Skeletal muscle tissue (tissue), 4 donors: ENCODE data around the gene CEP131. TPM values are rescaled to one million over a fixed set of nuclear protein-coding genes. Genes with fewer than 3 reads are reported as not detected.
A peak's percentile ranks its signal among the peaks of the same experiment; 100 is the strongest.

Source experiments
- H3K27ac ChIP-seq: one replicate; pipeline ENCODE4 v1.7.0; 2013; ENCODE audit warnings: mild to moderate bottlenecking, low read depth, low read length, inconsistent platforms
- H3K27me3 ChIP-seq, 3 donors: one replicate each; pipeline ENCODE4 v1.7.0; 2013; ENCODE audit warnings: low read length in 3 of 3; ENCODE audit not compliant: control insufficient read depth in 3 of 3, insufficient read depth in 3 of 3
- H3K36me3 ChIP-seq, 3 donors: one replicate each; pipeline ENCODE4 v1.7.0; 2013; ENCODE audit warnings: low read length in 3 of 3; ENCODE audit not compliant: control insufficient read depth in 3 of 3, insufficient read depth in 3 of 3
- H3K4me1 ChIP-seq, 3 donors: one replicate each; pipeline ENCODE4 v1.7.0; 2013; ENCODE audit warnings: low read length in 3 of 3, mild to moderate bottlenecking in 3 of 3; ENCODE audit not compliant: control insufficient read depth in 3 of 3, insufficient read depth in 3 of 3
- H3K4me3 ChIP-seq, 3 donors: one replicate each; pipeline ENCODE4 v1.7.0; 2013; ENCODE audit warnings: low read length in 3 of 3
- H3K9ac ChIP-seq, 3 donors: one replicate each; pipeline ENCODE4 v1.7.0; 2013; ENCODE audit warnings: low read length in 3 of 3, mild to moderate bottlenecking in 3 of 3, moderate library complexity in 2 of 3, low read depth in 1 of 3
- H3K9me3 ChIP-seq, 3 donors: one replicate each; pipeline ENCODE4 v1.7.0; 2013; ENCODE audit warnings: low read length in 3 of 3; ENCODE audit not compliant: control insufficient read depth in 3 of 3
- total RNA-seq: library from RNA; depleted of rRNA; stranded (reverse); fragments of >200 nt; gene quantifications from one replicate; pipeline ENCODE4 v1.2.3, GENCODE V29; 2014
- donor health status: Osteomylitis.

CEP131 gene
- total RNA-seq, 1 donor from 2014 or later, result 10.4 TPM

- Histone ChIP-seq H3K9ac (no peak overlapping the region), H3K9me3 (no peaks in the 10 kb centered on the region), H3K4me1 (peaks cover 5 to 6% (median 5%) of the 10 kb centered on the region in 3 donors), H3K4me3 (no peak overlapping the region), H3K27me3 (peaks cover 0 to 6% (median under 1%) of the 10 kb centered on the region in 3 donors), H3K27ac (no peak overlapping the region), H3K36me3 (no peaks in the 10 kb centered on the region)
These were observed 78.4 kb downstream of the CEP131 start for GRCh38 chr17:81144423-81144781.

- Histone ChIP-seq H3K4me1 (peaks cover 5 to 6% (median 5%) of the 10 kb centered on the region in 3 donors), H3K36me3 (no peaks in the 10 kb centered on the region), H3K27me3 (peaks cover 0 to 6% (median 0%) of the 10 kb centered on the region in 3 donors), H3K9me3 (no peaks in the 10 kb centered on the region), H3K4me3 (no peak overlapping the region), H3K27ac (no peak overlapping the region), H3K9ac (no peak overlapping the region)
These were observed 78.9 kb downstream of the CEP131 start for GRCh38 chr17:81143717-81144422.

- Histone ChIP-seq H3K9ac (peak overlapping the region in 2 of 3 donors; percentile 57 to 62), H3K4me3 (peak overlapping the region in 2 of 3 donors; percentile 22 to 32), H3K9me3 (no peaks in the 10 kb centered on the region), H3K4me1 (peaks cover 5 to 6% (median 5%) of the 10 kb centered on the region in 3 donors), H3K27ac (no peak overlapping the region), H3K36me3 (no peaks in the 10 kb centered on the region), H3K27me3 (peaks cover 0 to under 1% (median 0%) of the 10 kb centered on the region in 3 donors)
These were observed 79.6 kb downstream of the CEP131 start for GRCh38 chr17:81143200-81143527.

- H3K27ac ChIP-seq, result no peak overlapping the region
- peaks cover 5 to 6% (median 5%) of the 10 kb centered on the region in 3 donors for H3K4me1 ChIP-seq
- H3K9me3 ChIP-seq, result no peaks in the 10 kb centered on the region
- no peaks in the 10 kb centered on the region for H3K27me3 ChIP-seq
- peak overlapping the region in 2 of 3 donors; percentile 57 to 62 for H3K9ac ChIP-seq
- H3K36me3 ChIP-seq, result no peaks in the 10 kb centered on the region
- H3K4me3 ChIP-seq, result peak overlapping the region in 2 of 3 donors; percentile 22 to 32
These were observed 80.2 kb downstream of the CEP131 start for GRCh38 chr17:81142301-81143199.

- Histone ChIP-seq H3K4me3 (no peak overlapping the region), H3K9me3 (no peaks in the 10 kb centered on the region), H3K27me3 (no peaks in the 10 kb centered on the region), H3K4me1 (peaks cover 5 to 6% (median 5%) of the 10 kb centered on the region in 3 donors), H3K36me3 (no peaks in the 10 kb centered on the region), H3K9ac (no peak overlapping the region), H3K27ac (no peak overlapping the region)
These were observed 82.1 kb downstream of the CEP131 start for GRCh38 chr17:81140695-81141094.

GRCh38 chr17:81140018-81140417 lies 82.7 kb downstream of the CEP131 start:
- Histone ChIP-seq H3K36me3 (no peaks in the 10 kb centered on the region), H3K27me3 (peaks cover 0 to 3% (median 0%) of the 10 kb centered on the region in 3 donors), H3K4me3 (no peak overlapping the region), H3K27ac (no peak overlapping the region), H3K9me3 (no peaks in the 10 kb centered on the region), H3K4me1 (peaks cover 5 to 6% (median 5%) of the 10 kb centered on the region in 3 donors), H3K9ac (no peak overlapping the region)

Other genes starting within 250 kb of the CEP131 start
- gene CHMP6, start 231.1 kb downstream of the CEP131 start, total RNA-seq, result 12.5 TPM
- 7.3 TPM for gene BAIAP2, start 187.8 kb downstream of the CEP131 start, total RNA-seq
- not detected for gene PVALEF, start 57.5 kb downstream of the CEP131 start, total RNA-seq
- 10.4 TPM for gene AATK, start 56.7 kb downstream of the CEP131 start, total RNA-seq
- gene TEPSIN, start 16.1 kb upstream of the CEP131 start, total RNA-seq, result 5.2 TPM
- gene NDUFAF8, start 16.4 kb upstream of the CEP131 start, total RNA-seq, result 15.7 TPM
- 26.1 TPM for gene SLC38A10, start 72.3 kb upstream of the CEP131 start, total RNA-seq
- gene BAHCC1, start 172.5 kb upstream of the CEP131 start, total RNA-seq, result 8.4 TPM